Omental fat pad (tissue), 4 donors: ENCODE data around the gene NRG3. TPM values are rescaled to one million over a fixed set of nuclear protein-coding genes. Genes with fewer than 3 reads are reported as not detected.

Source experiments
- ATAC-seq: fragments of 150-250 bp; one replicate; pipeline ENCODE4 v1.9.1; 2016; ENCODE audit warnings: mild to moderate bottlenecking, moderate library complexity; ENCODE audit not compliant: low FRiP score
- DNase-seq: peaks from one replicate; pipeline ENCODE4 v3.0.0-alpha.2; 2019; ENCODE audit warnings: low spot score
- CTCF ChIP-seq, 3 donors: fragments of 450-650 bp; IDR thresholded peaks; one replicate each; pipeline ENCODE4 v1.5.1; 2016 to 2017; ENCODE audit warnings: antibody characterized with exemption in 3 of 3, mild to moderate bottlenecking in 3 of 3, moderate library complexity in 2 of 3
- total RNA-seq, 4 donors: library from RNA; depleted of rRNA; stranded (reverse); fragments of >200 nt; gene quantifications; one replicate each; pipeline ENCODE4 v1.1.0, GENCODE V29; 2016

NRG3 gene
- total RNA-seq, 4 donors from 2014 or later = 0.19 to 0.47 (median 0.38) TPM; not detected in 1

- no peak for ATAC-seq
- TF ChIP-seq CTCF (IDR thresholded peaks at IDR 0.05) = no peak
- DNase-seq = no peak
Measured at GRCh38 chr10:82392533-82392932, 517.5 kb downstream of the NRG3 start.

- no peak for DNase-seq
- TF ChIP-seq CTCF (IDR thresholded peaks at IDR 0.05) = no peak
- ATAC-seq = no peak
Measured at GRCh38 chr10:82394122-82394521, 519.1 kb downstream of the NRG3 start.

GRCh38 chr10:82394987-82395386 lies 520.0 kb downstream of the NRG3 start:
- ATAC-seq = no peak
- no peak for DNase-seq
- no peak for TF ChIP-seq CTCF (IDR thresholded peaks at IDR 0.05)

- no peak for DNase-seq
- ATAC-seq = no peak
- TF ChIP-seq CTCF (IDR thresholded peaks at IDR 0.05) = no peak
Measured at GRCh38 chr10:82396886-82397285, 521.9 kb downstream of the NRG3 start.

GRCh38 chr10:82397854-82398253 lies 522.9 kb downstream of the NRG3 start:
- DNase-seq (no peak), ATAC-seq (no peak)
- no peak for TF ChIP-seq CTCF (IDR thresholded peaks at IDR 0.05)

GRCh38 chr10:82399850-82400249 lies 524.9 kb downstream of the NRG3 start:
- ATAC-seq (no peak), DNase-seq (no peak)
- TF ChIP-seq CTCF (IDR thresholded peaks at IDR 0.05) = no peak

GRCh38 chr10:82400841-82401240 lies 525.8 kb downstream of the NRG3 start:
- no peak for TF ChIP-seq CTCF (IDR thresholded peaks at IDR 0.05)
- no peak for ATAC-seq
- no peak for DNase-seq
